Panc1 (cell line): ENCODE results near the gene COMMD1. TPM values are rescaled to one million over a fixed set of nuclear protein-coding genes. Genes with fewer than 3 reads are reported as not detected.

ENCODE experiments used
- ATAC-seq: fragments of 200-7000 bp; cut with Tn5 transposase; 2 replicates; pipeline ENCODE4 v1.9.1; 2020; ENCODE audit warnings: mild to moderate bottlenecking, moderate library complexity
- BruUV-seq: library from RNA; stranded (reverse); fragments of 400-500 nt; replicated peaks from 2 replicates; lab custom pipeline; 2021; lab: Mats Ljungman, UMichigan
- CTCF ChIA-PET: fragments of 300-600 bp; sonication (Branson Sonifier 250); formaldehyde crosslinking; loops from one replicate; lab custom pipeline; 2022; ENCODE audit warnings: antibody characterized with exemption; lab: Charles Lee
- POLR2A ChIA-PET: fragments of 300-600 bp; sonication (Branson Sonifier 250); formaldehyde crosslinking; loops from one replicate; lab custom pipeline; 2022; ENCODE audit warnings: antibody characterized with exemption; lab: Charles Lee
- DNase-seq: peaks from one replicate; pipeline ENCODE4 v3.0.0-alpha.2; 2010; ENCODE audit warnings: low read depth, low spot score
- H3K27ac ChIP-seq: 2 replicates; pipeline ENCODE4 v1.5.1; 2011; ENCODE audit warnings: mild to moderate bottlenecking, low read length, inconsistent platforms
- H3K27me3 ChIP-seq: fragments of 200-500 bp; sonication (Bioruptor generic); 2 replicates; pipeline ENCODE4 v1.6.0; 2014; ENCODE audit warnings: low read length, inconsistent platforms; ENCODE audit not compliant: control insufficient read depth, insufficient read depth
- H3K36me3 ChIP-seq: fragments of 200-500 bp; sonication (Bioruptor generic); 2 replicates; pipeline ENCODE4 v1.5.1; 2014; ENCODE audit warnings: inconsistent platforms, mild to moderate bottlenecking, low read length, moderate library complexity; ENCODE audit not compliant: control insufficient read depth, insufficient read depth
- H3K4me1 ChIP-seq: 2 replicates; pipeline ENCODE4 v1.5.1; 2011; ENCODE audit warnings: inconsistent platforms, mild to moderate bottlenecking, low read length, moderate library complexity; ENCODE audit not compliant: control insufficient read depth, insufficient read depth
- H3K4me3 ChIP-seq, 2 experiments: 2 replicates each; pipeline ENCODE4 v1.5.1; 2011 to 2012; ENCODE audit warnings: low read depth in 2 of 2, low read length in 2 of 2, mild to moderate bottlenecking in 2 of 2, inconsistent platforms in 1 of 2, moderate library complexity in 1 of 2
- H3K9me3 ChIP-seq: fragments of 200-500 bp; sonication (Bioruptor generic); 2 replicates; pipeline ENCODE4 v1.5.1; 2014; ENCODE audit warnings: low read depth, mild to moderate bottlenecking, inconsistent platforms, low read length, moderate library complexity; ENCODE audit not compliant: control insufficient read depth, insufficient read depth
- CTCF ChIP-seq: fragments of 450-650 bp; IDR thresholded peaks from 2 replicates; pipeline ENCODE4 v1.5.1; 2017; ENCODE audit warnings: mild to moderate bottlenecking
- POLR2AphosphoS5 ChIP-seq: IDR thresholded peaks from 2 replicates; pipeline ENCODE4 v1.6.1; 2012; ENCODE audit warnings: mild to moderate bottlenecking, low read depth, low read length, moderate library complexity
- REST ChIP-seq, 2 experiments: IDR thresholded peaks; 2 replicates each; pipeline ENCODE4 v1.6.1; 2011 to 2012; ENCODE audit warnings: low read depth in 2 of 2, control low read depth in 1 of 2, low read length in 1 of 2, mild to moderate bottlenecking in 1 of 2, moderate library complexity in 1 of 2; ENCODE audit not compliant: insufficient read depth in 1 of 2
- SIN3A ChIP-seq: IDR thresholded peaks from 2 replicates; pipeline ENCODE4 v1.6.1; 2012; ENCODE audit warnings: low read depth, mild to moderate bottlenecking, low read length, moderate library complexity, borderline replicate concordance; ENCODE audit not compliant: insufficient read depth
- TCF7L2 ChIP-seq: IDR thresholded peaks from 2 replicates; pipeline ENCODE4 v1.6.1; 2011; ENCODE audit warnings: mild to moderate bottlenecking, low read depth, low read length, inconsistent platforms
- in situ Hi-C: cut with HindIII; loops from 2 replicates; pipeline ENCODE4 v1.10.0; 2016; ENCODE audit warnings: low sequenced_read_pairs, low pct_unique_long_range_greater_than_20kb
- intact Hi-C: fragments of 100-400 bp; cut with micrococcal nuclease; formaldehyde crosslinking; loops from one replicate; pipeline ENCODE4 v1.10.0; 2022; ENCODE audit not compliant: unreplicated experiment
- total RNA-seq: library from RNA; stranded (reverse); gene quantifications from one replicate; pipeline ENCODE4 v1.2.1, GENCODE V29; 2021; ENCODE audit not compliant: unreplicated experiment

COMMD1 gene
- total RNA-seq, 1 experiment from 2014 or later = 40.3 TPM

GRCh38 chr2:62149708-62150107 is 244.2 kb downstream of the COMMD1 start:
- H3K4me3 ChIP-seq = no peak overlapping the region
- ChIA-PET POLR2A (interaction anchor here (0.6 kb wide), 1 partner anchor 619 kb away, joined by 3 read pairs; no protein-coding TSS in a partner anchor), CTCF (no interaction called here)
- TF ChIP-seq CTCF (no peak), SIN3A (no peak), REST (IDR thresholded peaks at IDR 0.05; ENCODE audit: insufficient read depth in 1 of 2, low read depth in 2 of 2, low read length in 1 of 2) (no peak), TCF7L2 (no peak), POLR2AphosphoS5 (no peak)
- no peaks in the 10 kb centered on the region for H3K9me3 ChIP-seq
- intact Hi-C loops = no loop called here
- ATAC-seq (peak; percentile 90), DNase-seq (no peak)
- H3K36me3 ChIP-seq = no peaks in the 10 kb centered on the region
- in situ Hi-C loops = no loop called here
- no peaks in the 10 kb centered on the region for H3K4me1 ChIP-seq
- no TSS peak for BruUV-seq
- no peaks in the 10 kb centered on the region for H3K27me3 ChIP-seq
- no peak overlapping the region for H3K27ac ChIP-seq

- no peak overlapping the region for H3K27ac ChIP-seq
- in situ Hi-C loops (no loop called here), intact Hi-C loops (no loop called here)
- ChIA-PET CTCF (no interaction called here), POLR2A (no interaction called here)
- ATAC-seq = no peak
- no TSS peak for BruUV-seq
- H3K27me3 ChIP-seq = no peaks in the 10 kb centered on the region
- no peak for TF ChIP-seq POLR2AphosphoS5
- TF ChIP-seq TCF7L2 = no peak
- TF ChIP-seq REST (IDR thresholded peaks at IDR 0.05; ENCODE audit: insufficient read depth in 1 of 2, low read depth in 2 of 2, low read length in 1 of 2) = no peak
- TF ChIP-seq CTCF = no peak
- no peak for TF ChIP-seq SIN3A
- no peaks in the 10 kb centered on the region for H3K36me3 ChIP-seq
- DNase-seq = no peak
- no peak overlapping the region for H3K4me3 ChIP-seq
- no peaks in the 10 kb centered on the region for H3K4me1 ChIP-seq
- no peaks in the 10 kb centered on the region for H3K9me3 ChIP-seq
Measured at GRCh38 chr2:62150597-62151305, 245.3 kb downstream of the COMMD1 start.
